Endodermal cell (in vitro differentiated cells): ENCODE data around the gene UBE2I. TPM values are rescaled to one million over a fixed set of nuclear protein-coding genes. Genes with fewer than 3 reads are reported as not detected.

Source experiments
- DNase-seq: peaks from one replicate; pipeline ENCODE4 v3.0.0-alpha.2; 2017
- H3K27ac ChIP-seq: 2 replicates; pipeline ENCODE4 v1.5.1; 2013; ENCODE audit warnings: mild to moderate bottlenecking, low read depth, low read length, moderate library complexity
- H3K27me3 ChIP-seq: 2 replicates; pipeline ENCODE4 v1.6.1; 2013; ENCODE audit warnings: mild to moderate bottlenecking, low read length, moderate library complexity; ENCODE audit not compliant: insufficient read depth, control insufficient read depth, poor library complexity, severe bottlenecking
- H3K36me3 ChIP-seq: 2 replicates; pipeline ENCODE4 v1.7.0; 2013; ENCODE audit warnings: mild to moderate bottlenecking, low read length, moderate library complexity; ENCODE audit not compliant: control insufficient read depth, insufficient read depth
- H3K4me1 ChIP-seq: one replicate; pipeline ENCODE4 v1.7.0; 2013; ENCODE audit warnings: low read length; ENCODE audit not compliant: control insufficient read depth, insufficient read depth
- H3K4me3 ChIP-seq: 2 replicates; pipeline ENCODE4 v1.5.1; 2013; ENCODE audit warnings: mild to moderate bottlenecking, low read length, moderate library complexity
- H3K9ac ChIP-seq: 2 replicates; pipeline ENCODE4 v1.6.1; 2013; ENCODE audit warnings: mild to moderate bottlenecking, low read length, moderate library complexity; ENCODE audit not compliant: poor library complexity, severe bottlenecking; ENCODE audit errors: extremely low read depth
- H3K9me3 ChIP-seq: 2 replicates; pipeline ENCODE4 v1.6.1; 2013; ENCODE audit warnings: mild to moderate bottlenecking, low read length, moderate library complexity; ENCODE audit not compliant: control insufficient read depth
- H3K27ac Mint-ChIP-seq: 2 replicates; pipeline ENCODE4 v1.8.0; 2020; ENCODE audit warnings: mixed read lengths
- H3K27me3 Mint-ChIP-seq: 2 replicates; pipeline ENCODE4 v1.8.0; 2021; ENCODE audit warnings: mild to moderate bottlenecking, mixed read lengths; ENCODE audit not compliant: insufficient read depth
- H3K36me3 Mint-ChIP-seq: 2 replicates; pipeline ENCODE4 v1.8.0; 2020; ENCODE audit warnings: low read depth, mixed read lengths
- H3K4me1 Mint-ChIP-seq: 2 replicates; pipeline ENCODE4 v1.8.0; 2020; ENCODE audit warnings: mixed read lengths
- H3K4me3 Mint-ChIP-seq: 2 replicates; pipeline ENCODE4 v1.8.0; 2020; ENCODE audit warnings: mild to moderate bottlenecking, moderate library complexity, mixed read lengths
- H3K9me3 Mint-ChIP-seq: 2 replicates; pipeline ENCODE4 v1.8.0; 2020; ENCODE audit warnings: mild to moderate bottlenecking, mixed read lengths
- WGBS, 2 experiments: methylation state at CpG; one replicate each; pipeline versions ENCODE4 v1.1.5 to v1.1.7; 2013; ENCODE audit warnings: missing lambda C conversion rate in 2 of 2, mixed read lengths in 1 of 2; ENCODE audit not compliant: insufficient coverage in 1 of 2, insufficient read length in 1 of 2; 5-methylcytosine and 5-hydroxymethylcytosine counted together
- total RNA-seq, 2 donors: library from RNA; stranded (reverse); fragmentation: NEBNext Ultra II Directional in 1 of 2; extraction: Animal tissue kit (Norgen Biotek cat#: 25700) in 1 of 2; gene quantifications; 2 replicates in 1 of 2; 3 replicates in 1 of 2; pipeline ENCODE4 v1.2.1, GENCODE V29; 2021
- TF ChIP-seq, protein P1 (sequence below): fragments of 200-600 bp; sonication (generic); conservative IDR thresholded peaks from 2 replicates; pipeline ENCODE4 v1.5.0; 2021; ENCODE audit warnings: antibody characterized with exemption, mild to moderate bottlenecking

UBE2I gene
- total RNA-seq, 2 donors from 2014 or later = 250 to 294 TPM

DNA sequence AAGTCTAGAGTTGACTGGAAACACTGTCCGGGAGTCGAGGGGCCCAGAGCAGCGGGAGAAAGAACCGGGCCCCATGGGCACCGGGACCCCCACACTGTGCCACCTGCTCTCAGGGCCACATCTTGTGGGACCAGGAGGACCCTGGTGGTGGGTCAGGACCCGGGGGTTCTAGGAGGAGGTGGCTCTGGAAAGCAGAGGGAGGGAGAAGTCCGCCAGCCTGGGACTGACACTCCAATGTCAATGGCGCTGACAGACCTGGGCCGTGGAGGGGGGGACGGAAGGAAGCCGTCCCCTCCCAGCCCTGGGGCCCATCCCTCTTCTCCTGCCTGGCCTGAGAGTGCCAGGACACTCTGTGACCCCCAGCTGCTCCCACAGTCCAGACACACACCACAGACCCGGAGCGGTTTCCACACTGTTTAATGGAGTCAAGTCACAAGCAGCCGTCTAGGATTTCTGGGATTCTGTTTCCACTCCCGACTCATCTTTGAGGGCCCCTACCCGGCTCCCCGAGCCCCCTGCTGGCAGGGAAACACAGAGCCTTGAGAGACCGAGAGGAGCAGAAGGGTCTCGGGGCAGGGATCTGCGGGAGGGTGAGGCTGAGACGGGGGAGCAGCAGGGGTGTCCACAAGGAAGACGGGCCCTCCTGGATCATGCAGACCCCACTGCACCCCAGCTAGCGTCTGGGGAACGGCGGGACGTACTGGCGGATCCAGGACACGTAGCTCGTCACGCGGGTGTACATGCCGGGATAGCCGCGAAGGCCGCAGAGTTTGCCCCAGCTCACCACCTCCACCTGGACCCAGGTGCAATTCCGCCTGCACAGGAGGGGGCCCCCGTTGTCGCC, 23.5 kb upstream of the UBE2I start:
- Mint-ChIP-seq H3K36me3 (no peaks in the 10 kb centered on the region), H3K4me1 (peaks cover 8% of the 10 kb centered on the region), H3K27ac (no peak overlapping the region), H3K9me3 (no peaks in the 10 kb centered on the region), H3K27me3 (peaks cover 20% of the 10 kb centered on the region), H3K4me3 (no peak overlapping the region)
- TF ChIP-seq, protein P1, sequence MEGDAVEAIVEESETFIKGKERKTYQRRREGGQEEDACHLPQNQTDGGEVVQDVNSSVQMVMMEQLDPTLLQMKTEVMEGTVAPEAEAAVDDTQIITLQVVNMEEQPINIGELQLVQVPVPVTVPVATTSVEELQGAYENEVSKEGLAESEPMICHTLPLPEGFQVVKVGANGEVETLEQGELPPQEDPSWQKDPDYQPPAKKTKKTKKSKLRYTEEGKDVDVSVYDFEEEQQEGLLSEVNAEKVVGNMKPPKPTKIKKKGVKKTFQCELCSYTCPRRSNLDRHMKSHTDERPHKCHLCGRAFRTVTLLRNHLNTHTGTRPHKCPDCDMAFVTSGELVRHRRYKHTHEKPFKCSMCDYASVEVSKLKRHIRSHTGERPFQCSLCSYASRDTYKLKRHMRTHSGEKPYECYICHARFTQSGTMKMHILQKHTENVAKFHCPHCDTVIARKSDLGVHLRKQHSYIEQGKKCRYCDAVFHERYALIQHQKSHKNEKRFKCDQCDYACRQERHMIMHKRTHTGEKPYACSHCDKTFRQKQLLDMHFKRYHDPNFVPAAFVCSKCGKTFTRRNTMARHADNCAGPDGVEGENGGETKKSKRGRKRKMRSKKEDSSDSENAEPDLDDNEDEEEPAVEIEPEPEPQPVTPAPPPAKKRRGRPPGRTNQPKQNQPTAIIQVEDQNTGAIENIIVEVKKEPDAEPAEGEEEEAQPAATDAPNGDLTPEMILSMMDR = peak; percentile 64
- Histone ChIP-seq H3K27me3 (peaks cover 16% of the 10 kb centered on the region), H3K36me3 (no peaks in the 10 kb centered on the region), H3K4me3 (no peak overlapping the region), H3K9ac (no peak overlapping the region), H3K27ac (no peak overlapping the region), H3K9me3 (no peaks in the 10 kb centered on the region), H3K4me1 (no peaks in the 10 kb centered on the region)
- DNase-seq = peak; percentile 71
- 82 to 86% methylated on average over 16 to 38 of the region's 38 CpGs for WGBS, 2 experiments

DNA sequence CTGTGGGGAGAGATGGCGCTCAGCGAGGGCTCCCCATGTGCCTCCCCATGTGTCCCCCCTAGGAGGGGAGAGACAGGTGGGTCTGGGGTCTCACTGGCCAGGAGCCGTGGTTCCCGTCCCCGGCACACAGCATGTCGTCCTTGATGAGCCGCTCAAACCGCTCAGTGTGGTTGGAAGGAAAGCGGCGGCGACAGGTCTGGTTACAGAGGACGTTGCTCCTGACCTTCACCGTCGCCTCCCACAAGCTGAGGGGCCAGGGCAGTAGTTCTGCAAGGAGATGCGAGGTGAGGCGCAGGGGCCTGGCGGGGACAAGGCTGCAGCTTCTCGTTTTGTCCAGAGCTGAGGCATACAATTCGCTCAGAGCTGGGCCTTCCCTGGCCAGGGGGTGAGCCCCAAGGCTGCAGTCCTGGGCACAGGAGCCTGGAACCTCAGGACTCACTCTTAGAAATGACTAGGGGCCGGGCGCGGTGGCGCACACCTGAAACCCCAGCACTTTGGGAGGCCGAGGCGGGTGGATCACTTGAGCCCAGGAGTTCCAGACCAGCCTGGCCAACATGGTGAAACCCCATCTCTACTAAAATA, 22.8 kb upstream of the UBE2I start:
- DNase-seq = no peak
- H3K4me1 Mint-ChIP-seq = peaks cover 8% of the 10 kb centered on the region
- no peaks in the 10 kb centered on the region for H3K9me3 Mint-ChIP-seq
- Histone ChIP-seq H3K4me3 (no peak overlapping the region), H3K36me3 (no peaks in the 10 kb centered on the region), H3K27ac (no peak overlapping the region), H3K27me3 (peaks cover 23% of the 10 kb centered on the region), H3K9ac (no peak overlapping the region), H3K9me3 (no peaks in the 10 kb centered on the region), H3K4me1 (no peaks in the 10 kb centered on the region)
- H3K27me3 Mint-ChIP-seq = peaks cover 27% of the 10 kb centered on the region
- H3K27ac Mint-ChIP-seq = no peak overlapping the region
- WGBS, 2 experiments = 91 to 95% methylated on average over 17 to 25 of the region's 25 CpGs
- H3K4me3 Mint-ChIP-seq = no peak overlapping the region
- H3K36me3 Mint-ChIP-seq = no peaks in the 10 kb centered on the region
- TF ChIP-seq, protein P1 = no peak

DNA sequence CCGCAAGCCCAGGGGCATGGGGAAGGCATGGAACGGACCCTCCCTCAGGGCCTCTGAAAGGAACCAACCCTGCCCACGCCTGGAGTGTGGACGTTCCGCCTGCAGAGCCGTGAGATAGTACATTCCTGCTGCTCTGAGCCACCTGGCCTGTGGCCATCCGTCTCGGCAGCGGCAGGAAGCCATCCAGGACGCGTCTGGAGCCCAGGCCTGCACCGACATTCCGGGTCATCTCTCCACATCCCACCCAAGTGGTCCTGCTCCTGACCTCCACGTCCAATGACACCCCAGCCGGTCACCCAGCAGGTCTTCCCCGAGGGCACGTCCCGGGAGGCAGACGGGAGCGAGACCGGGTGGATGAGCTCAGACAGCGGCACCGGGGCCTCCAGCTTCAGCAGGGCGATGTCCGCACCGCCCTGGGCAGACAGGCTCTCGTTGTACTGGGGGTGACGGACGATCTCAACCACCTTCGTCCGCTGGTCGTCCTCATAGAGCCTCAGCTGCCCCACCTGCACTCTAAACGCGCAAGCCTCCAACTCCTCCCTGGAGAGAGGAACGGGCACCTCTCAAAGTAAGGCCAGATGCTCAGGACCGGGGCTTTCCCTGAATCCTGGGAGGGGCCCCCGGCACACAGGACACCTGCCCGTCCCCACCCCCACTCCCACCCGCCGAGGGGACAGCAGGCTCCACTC, 21.3 kb upstream of the UBE2I start:
- no peaks in the 10 kb centered on the region for H3K9me3 Mint-ChIP-seq

More for the DNA sequence above, 21.3 kb upstream of the UBE2I start:
- Histone ChIP-seq H3K9ac (no peak overlapping the region), H3K27ac (no peak overlapping the region), H3K4me3 (no peak overlapping the region), H3K27me3 (peaks cover 25% of the 10 kb centered on the region), H3K36me3 (no peaks in the 10 kb centered on the region), H3K9me3 (no peaks in the 10 kb centered on the region), H3K4me1 (no peaks in the 10 kb centered on the region)
- TF ChIP-seq, protein P1 = no peak
- Mint-ChIP-seq H3K27me3 (peaks cover 30% of the 10 kb centered on the region), H3K4me3 (no peak overlapping the region), H3K36me3 (no peaks in the 10 kb centered on the region), H3K4me1 (peaks cover 7% of the 10 kb centered on the region), H3K27ac (no peak overlapping the region)
- no peak for DNase-seq
- WGBS, 2 experiments = 84 to 85% methylated on average over 27 to 40 of the region's 40 CpGs
